RWPE2 (cell line): ENCODE measurements around the gene MORC2.

Experiments
- ATAC-seq: fragments of 200-7000 bp; cut with Tn5 transposase; 3 replicates; pipeline ENCODE4 v1.9.1; 2021; ENCODE audit warnings: low read depth
- DNase-seq: peaks from one replicate; pipeline ENCODE4 v3.0.0-alpha.2; 2020; ENCODE audit warnings: low spot score
- H3K27ac ChIP-seq: fragments of 450-650 bp; 2 replicates; pipeline ENCODE4 v1.5.1; 2017; ENCODE audit warnings: mild to moderate bottlenecking; ENCODE audit not compliant: poor library complexity, severe bottlenecking
- H3K27me3 ChIP-seq: fragments of 250-450 bp; sonication (Bioruptor Pico); 2 replicates; pipeline ENCODE4 v1.5.1; 2021; ENCODE audit warnings: mild to moderate bottlenecking, moderate library complexity; ENCODE audit not compliant: insufficient read depth, poor library complexity, severe bottlenecking
- H3K36me3 ChIP-seq: fragments of 250-450 bp; sonication (Bioruptor Pico); 2 replicates; pipeline ENCODE4 v1.5.1; 2020; ENCODE audit warnings: low read depth, mild to moderate bottlenecking, moderate library complexity
- H3K4me1 ChIP-seq: fragments of 250-450 bp; sonication (Bioruptor Pico); 2 replicates; pipeline ENCODE4 v1.5.1; 2021; ENCODE audit warnings: mild to moderate bottlenecking, moderate library complexity; ENCODE audit not compliant: insufficient read depth, poor library complexity, severe bottlenecking
- H3K4me3 ChIP-seq: fragments of 250-450 bp; sonication (Bioruptor Pico); 2 replicates; pipeline ENCODE4 v1.5.1; 2021; ENCODE audit warnings: mild to moderate bottlenecking, moderate library complexity; ENCODE audit not compliant: severe bottlenecking
- H3K9me3 ChIP-seq: fragments of 250-450 bp; sonication (Bioruptor Pico); 2 replicates; pipeline ENCODE4 v1.5.1; 2021; ENCODE audit warnings: mild to moderate bottlenecking, moderate library complexity; ENCODE audit not compliant: severe bottlenecking
- TF ChIP-seq, protein P1 (sequence below): fragments of 450-650 bp; IDR thresholded peaks from one replicate; pipeline ENCODE4 v1.5.1; 2017; ENCODE audit warnings: mild to moderate bottlenecking, moderate library complexity; ENCODE audit not compliant: poor library complexity, severe bottlenecking

MORC2 gene

DNA sequence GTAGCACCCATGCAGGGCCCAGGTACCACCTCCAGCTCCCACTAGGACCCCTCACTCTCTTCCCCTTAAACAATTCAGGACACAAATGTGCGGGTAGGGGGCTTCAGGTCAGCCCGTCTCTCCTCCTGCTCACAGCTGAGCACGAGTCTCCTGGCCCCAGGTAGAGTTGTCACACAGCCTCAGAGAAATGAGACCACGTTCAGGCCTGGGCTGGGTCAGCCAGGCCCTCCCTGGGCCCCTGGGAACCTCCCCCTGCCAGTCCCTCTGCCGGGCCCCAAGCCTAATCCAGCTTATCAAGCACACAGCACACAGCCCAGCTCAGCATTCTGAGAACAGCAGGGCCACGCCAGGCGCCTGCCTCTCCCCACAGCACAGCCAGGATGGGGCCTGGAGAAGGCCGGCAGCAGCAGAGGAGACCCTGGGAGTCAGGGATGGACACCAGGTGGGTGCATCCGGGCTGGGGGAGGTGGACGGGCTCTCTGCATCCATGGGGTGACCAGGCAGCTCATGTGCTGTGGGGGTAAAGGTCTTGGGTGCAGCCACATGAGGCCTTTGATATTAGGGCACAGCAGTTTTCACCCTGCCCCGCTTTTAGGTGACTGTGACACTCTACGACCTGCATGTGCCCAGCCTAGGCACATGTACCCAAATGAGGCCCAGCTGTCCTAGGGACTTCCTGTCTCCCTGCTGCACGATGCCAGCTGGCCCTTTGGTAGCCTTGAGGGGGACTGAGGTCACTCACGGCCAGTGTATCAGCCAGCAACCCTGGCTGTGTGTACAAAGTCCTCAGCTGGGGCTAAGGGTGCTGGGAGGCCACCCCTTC is 87.0 kb downstream of the MORC2 start:
- no peak overlapping the region for H3K4me3 ChIP-seq
- H3K27ac ChIP-seq, result peak overlapping the region; percentile 4
- ATAC-seq (no peak), DNase-seq (no peak)
- no peaks in the 10 kb centered on the region for H3K4me1 ChIP-seq
- TF ChIP-seq, protein P1, sequence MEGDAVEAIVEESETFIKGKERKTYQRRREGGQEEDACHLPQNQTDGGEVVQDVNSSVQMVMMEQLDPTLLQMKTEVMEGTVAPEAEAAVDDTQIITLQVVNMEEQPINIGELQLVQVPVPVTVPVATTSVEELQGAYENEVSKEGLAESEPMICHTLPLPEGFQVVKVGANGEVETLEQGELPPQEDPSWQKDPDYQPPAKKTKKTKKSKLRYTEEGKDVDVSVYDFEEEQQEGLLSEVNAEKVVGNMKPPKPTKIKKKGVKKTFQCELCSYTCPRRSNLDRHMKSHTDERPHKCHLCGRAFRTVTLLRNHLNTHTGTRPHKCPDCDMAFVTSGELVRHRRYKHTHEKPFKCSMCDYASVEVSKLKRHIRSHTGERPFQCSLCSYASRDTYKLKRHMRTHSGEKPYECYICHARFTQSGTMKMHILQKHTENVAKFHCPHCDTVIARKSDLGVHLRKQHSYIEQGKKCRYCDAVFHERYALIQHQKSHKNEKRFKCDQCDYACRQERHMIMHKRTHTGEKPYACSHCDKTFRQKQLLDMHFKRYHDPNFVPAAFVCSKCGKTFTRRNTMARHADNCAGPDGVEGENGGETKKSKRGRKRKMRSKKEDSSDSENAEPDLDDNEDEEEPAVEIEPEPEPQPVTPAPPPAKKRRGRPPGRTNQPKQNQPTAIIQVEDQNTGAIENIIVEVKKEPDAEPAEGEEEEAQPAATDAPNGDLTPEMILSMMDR, result no peak
- no peaks in the 10 kb centered on the region for H3K9me3 ChIP-seq
- no peaks in the 10 kb centered on the region for H3K27me3 ChIP-seq
- H3K36me3 ChIP-seq, result peaks cover 13% of the 10 kb centered on the region

DNA sequence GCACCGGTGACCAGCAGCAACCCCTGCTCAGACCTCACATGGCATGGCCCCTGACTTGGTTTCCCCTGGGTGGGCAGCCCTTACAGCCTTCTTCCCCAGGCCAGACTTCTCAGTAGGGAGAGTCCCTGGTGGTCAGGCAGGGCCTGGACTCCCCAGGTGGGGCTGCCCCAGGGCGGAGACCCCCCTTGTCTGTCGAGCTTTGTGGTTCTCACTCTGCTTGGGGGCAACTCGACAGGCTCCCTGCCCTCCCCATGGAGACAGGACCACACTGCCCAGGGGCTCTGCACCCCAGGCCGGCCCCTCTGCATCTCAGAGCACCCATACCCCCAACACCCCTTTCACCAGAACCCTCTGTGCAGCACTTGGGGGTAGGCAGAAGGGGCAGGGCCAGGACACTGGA is 87.7 kb downstream of the MORC2 start:
- ATAC-seq (no peak), DNase-seq (no peak)
- Histone ChIP-seq H3K4me1 (no peaks in the 10 kb centered on the region), H3K27ac (no peak overlapping the region), H3K9me3 (no peaks in the 10 kb centered on the region), H3K27me3 (no peaks in the 10 kb centered on the region), H3K36me3 (peaks cover 13% of the 10 kb centered on the region), H3K4me3 (no peak overlapping the region)
- TF ChIP-seq, protein P1, result no peak

DNA sequence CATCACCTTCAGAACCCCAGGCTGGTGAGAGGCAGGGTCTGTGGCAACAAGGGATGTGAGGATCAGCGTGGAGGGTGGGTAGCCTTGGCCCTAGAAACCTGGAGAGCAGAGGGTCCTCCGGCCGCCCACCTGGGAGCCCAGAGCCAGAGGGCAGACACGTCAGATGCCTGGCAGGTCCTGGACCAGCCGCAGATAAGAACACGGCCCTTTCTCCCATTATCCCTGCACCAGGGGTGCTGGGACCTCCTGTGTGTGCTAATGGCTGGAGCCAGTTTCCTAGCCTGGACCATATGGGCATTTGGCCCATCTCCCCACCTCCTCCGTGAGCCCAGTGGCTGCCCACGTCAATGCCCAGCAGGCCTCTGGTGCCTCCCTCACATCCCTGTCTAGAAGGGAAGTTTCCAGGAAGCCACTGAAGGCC is 88.4 kb downstream of the MORC2 start:
- DNase-seq, result no peak
- no peak for ATAC-seq
- no peaks in the 10 kb centered on the region for H3K9me3 ChIP-seq
- H3K4me3 ChIP-seq, result no peak overlapping the region
- H3K27ac ChIP-seq, result no peak overlapping the region
- no peaks in the 10 kb centered on the region for H3K27me3 ChIP-seq
- no peaks in the 10 kb centered on the region for H3K4me1 ChIP-seq
- TF ChIP-seq, protein P1, result no peak
- peaks cover 17% of the 10 kb centered on the region for H3K36me3 ChIP-seq

DNA sequence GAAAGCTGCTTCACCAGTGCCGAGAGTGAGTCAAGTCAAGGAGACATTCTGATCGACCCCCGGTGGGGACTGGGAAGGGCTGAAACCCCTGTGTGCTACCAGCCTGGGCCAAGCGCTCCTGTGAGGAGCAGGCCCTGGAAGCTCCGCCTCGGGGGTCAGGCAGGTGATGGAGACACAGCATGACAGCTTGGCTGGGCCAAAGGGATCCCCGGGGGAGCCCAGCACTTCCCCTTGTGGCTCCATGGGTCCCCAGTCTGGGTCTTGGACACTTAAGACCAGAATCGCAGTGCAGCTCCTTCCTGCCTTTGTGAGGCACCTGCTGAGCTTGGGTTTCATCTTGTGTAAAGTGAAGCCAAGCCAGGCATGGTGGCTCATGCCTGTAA is 89.2 kb downstream of the MORC2 start:
- Histone ChIP-seq H3K4me3 (no peak overlapping the region), H3K36me3 (peaks cover 17% of the 10 kb centered on the region), H3K4me1 (no peaks in the 10 kb centered on the region), H3K27ac (no peak overlapping the region), H3K9me3 (no peaks in the 10 kb centered on the region), H3K27me3 (no peaks in the 10 kb centered on the region)
- ATAC-seq (no peak), DNase-seq (peak; percentile 54)
- TF ChIP-seq, protein P1, result no peak
